Body of pancreas (tissue), 4 donors: Measurements from ENCODE around the gene ULK1.

Experiments
- CTCF ChIP-seq, 7 experiments: fragments of 450-650 bp in 4 of 7; fragments of 200-600 bp in 3 of 7; sonication (generic) in 3 of 7; IDR thresholded peaks; one replicate each; pipeline ENCODE4 v1.5.1; 2016 to 2019; ENCODE audit warnings: antibody characterized with exemption in 7 of 7
- POLR2A ChIP-seq, 3 donors: fragments of 450-650 bp; IDR thresholded peaks; one replicate each; pipeline ENCODE4 v1.6.1; 2016; ENCODE audit warnings: antibody characterized with exemption in 3 of 3, mild to moderate bottlenecking in 2 of 3

GRCh38 chr12:131959116-131959515 lies 64.7 kb downstream of the ULK1 start:
- TF ChIP-seq CTCF (IDR thresholded peaks at IDR 0.05) (no peak), POLR2A (IDR thresholded peaks at IDR 0.05) (no peak)
